Body of pancreas (tissue), 4 donors: ENCODE results near the gene PIGM.

Source experiments
- CTCF ChIP-seq, 7 experiments: fragments of 450-650 bp in 4 of 7; fragments of 200-600 bp in 3 of 7; sonication (generic) in 3 of 7; IDR thresholded peaks; one replicate each; pipeline ENCODE4 v1.5.1; 2016 to 2019; ENCODE audit warnings: antibody characterized with exemption in 7 of 7
- POLR2A ChIP-seq, 3 donors: fragments of 450-650 bp; IDR thresholded peaks; one replicate each; pipeline ENCODE4 v1.6.1; 2016; ENCODE audit warnings: antibody characterized with exemption in 3 of 3, mild to moderate bottlenecking in 2 of 3

GRCh38 chr1:160077486-160077885 is 45.7 kb upstream of the PIGM start:
- TF ChIP-seq CTCF (IDR thresholded peaks at IDR 0.05) (no peak), POLR2A (IDR thresholded peaks at IDR 0.05) (no peak)
